Liver (tissue), 9 donors: Measurements from ENCODE around the gene ATXN10. TPM values are rescaled to one million over a fixed set of nuclear protein-coding genes. Genes with fewer than 3 reads are reported as not detected.

Experiments used
- DNase-seq: peaks from one replicate; pipeline ENCODE4 v3.0.0-alpha.2; 2017; ENCODE audit warnings: low spot score
- H3K27ac ChIP-seq, 2 donors: one replicate each; pipeline ENCODE4 v1.7.0; 2013; ENCODE audit warnings: inconsistent platforms in 2 of 2, low read length in 2 of 2, control low read depth in 1 of 2, low read depth in 1 of 2, mild to moderate bottlenecking in 1 of 2
- H3K27me3 ChIP-seq, 4 donors: one replicate each; pipeline versions ENCODE4 v1.6.1 to v1.7.0; 2013; ENCODE audit warnings: low read length in 3 of 4, inconsistent platforms in 1 of 4, mild to moderate bottlenecking in 1 of 4, moderate library complexity in 1 of 4; ENCODE audit not compliant: control insufficient read depth in 4 of 4, insufficient read depth in 4 of 4
- H3K36me3 ChIP-seq, 4 donors: one replicate each; pipeline versions ENCODE4 v1.6.1 to v1.7.0; 2013; ENCODE audit warnings: low read length in 3 of 4, mild to moderate bottlenecking in 3 of 4, low read depth in 1 of 4, moderate library complexity in 1 of 4; ENCODE audit not compliant: control insufficient read depth in 4 of 4, insufficient read depth in 3 of 4
- H3K4me1 ChIP-seq, 4 donors: one replicate each; pipeline versions ENCODE4 v1.6.1 to v1.7.0; 2013; ENCODE audit warnings: low read length in 3 of 4, mild to moderate bottlenecking in 3 of 4, moderate library complexity in 1 of 4; ENCODE audit not compliant: control insufficient read depth in 4 of 4, insufficient read depth in 4 of 4
- H3K4me3 ChIP-seq, 3 donors: one replicate each; pipeline versions ENCODE4 v1.6.1 to v1.7.0; 2013; ENCODE audit warnings: low read length in 3 of 3, control low read depth in 1 of 3, low read depth in 1 of 3, mild to moderate bottlenecking in 1 of 3
- H3K9ac ChIP-seq, 2 donors: one replicate each; pipeline ENCODE4 v1.7.0; 2013; ENCODE audit warnings: low read length in 2 of 2, mild to moderate bottlenecking in 2 of 2, moderate library complexity in 2 of 2, control low read depth in 1 of 2, low read depth in 1 of 2
- H3K9me3 ChIP-seq, 4 donors: one replicate each; pipeline versions ENCODE4 v1.6.1 to v1.7.0; 2013; ENCODE audit warnings: low read length in 3 of 4; ENCODE audit not compliant: control insufficient read depth in 4 of 4
- EGR1 ChIP-seq, 2 donors: IDR thresholded peaks; 2 replicates each; pipeline ENCODE4 v1.6.1; 2016 to 2018; ENCODE audit warnings: antibody characterized with exemption in 2 of 2, low read depth in 2 of 2
- FOXA1 ChIP-seq: IDR thresholded peaks from 2 replicates; pipeline ENCODE4 v1.6.1; 2016; ENCODE audit warnings: antibody characterized with exemption
- FOXA2 ChIP-seq: IDR thresholded peaks from 2 replicates; pipeline ENCODE4 v1.6.1; 2016; ENCODE audit warnings: antibody characterized with exemption
- HNF4A ChIP-seq, 2 donors: conservative IDR thresholded peaks; 2 replicates each; pipeline ENCODE4 v1.6.1; 2016; ENCODE audit warnings: antibody characterized with exemption in 2 of 2, mild to moderate bottlenecking in 2 of 2
- RAD21 ChIP-seq, 2 donors: IDR thresholded peaks; 2 replicates each; pipeline ENCODE4 v1.6.1; 2016; ENCODE audit warnings: antibody characterized with exemption in 2 of 2, mild to moderate bottlenecking in 2 of 2
- RXRA ChIP-seq, 2 donors: IDR thresholded peaks; 2 replicates each; pipeline ENCODE4 v1.6.1; 2017 to 2018; ENCODE audit warnings: antibody characterized with exemption in 2 of 2, mild to moderate bottlenecking in 1 of 2
- YY1 ChIP-seq: IDR thresholded peaks from 2 replicates; pipeline ENCODE4 v1.6.1; 2016; ENCODE audit warnings: antibody characterized with exemption, mild to moderate bottlenecking
- WGBS: extraction: QIAGEN DNeasy Blood & Tissue Kit; methylation state at CpG from one replicate; pipeline ENCODE4 v1.1.7; 2013; 5-methylcytosine and 5-hydroxymethylcytosine counted together
- polyA plus RNA-seq, 2 donors: library from polyadenylated mRNA; stranded (reverse) in 1 of 2; unstranded in 1 of 2; fragments of 200-250 nt in 1 of 2; fragments of >200 nt in 1 of 2; fragmentation: Nextera tagmentation in 1 of 2; extraction: Ambion mirVana in 1 of 2; gene quantifications; one replicate each; pipeline versions ENCODE4 v1.2.1 to v1.2.3, GENCODE V29; 2013 to 2015
- total RNA-seq, 2 donors: library from RNA; depleted of rRNA; stranded (reverse); fragments of >200 nt; gene quantifications; one replicate each; pipeline ENCODE4 v1.2.3, GENCODE V29; 2014
- TF ChIP-seq, protein P1 (sequence below): IDR thresholded peaks from 2 replicates; pipeline ENCODE4 v1.6.1; 2016; ENCODE audit warnings: antibody characterized with exemption, mild to moderate bottlenecking
- TF ChIP-seq, protein P2 (sequence below): fragments of 150-350 bp; IDR thresholded peaks from 2 replicates; pipeline ENCODE4 v1.5.1; 2017; ENCODE audit warnings: improper control_type of control experiment, low read depth, low read length; ENCODE audit not compliant: missing input control
- TF ChIP-seq, protein P3 (sequence below): IDR thresholded peaks from 2 replicates; pipeline ENCODE4 v1.6.1; 2016; ENCODE audit warnings: antibody characterized with exemption
- donor health status: healthy.
- donor health status: healthy.
- donor health status: healthy.
- donor health status: healthy.
- donor health status: healthy.

ATXN10 gene
- total and polyA plus RNA-seq, 4 donors, result 34.9 to 100 (median 69.7) TPM

DNA sequence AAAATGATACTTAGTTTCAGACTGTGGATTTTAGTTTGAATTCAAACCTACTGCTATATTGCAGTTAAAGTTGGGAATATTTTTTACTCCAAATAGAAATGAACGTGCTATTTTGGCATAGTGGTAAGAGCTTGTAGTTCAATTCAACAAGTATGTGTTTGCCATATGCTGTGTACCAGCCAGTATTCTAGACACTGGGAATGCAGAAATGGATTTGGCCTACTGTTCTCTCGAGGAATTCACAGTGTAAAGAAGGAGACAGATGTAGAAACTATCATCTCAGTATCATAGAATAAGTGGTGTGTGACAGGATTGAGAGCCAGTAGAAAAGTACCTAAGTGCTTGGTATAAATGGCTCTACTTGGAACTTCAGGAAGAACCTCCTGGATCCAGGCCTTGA lies 80.4 kb downstream of the ATXN10 start:
- no peak overlapping the region for H3K9ac ChIP-seq
- no peak overlapping the region for H3K27ac ChIP-seq
- H3K4me3 ChIP-seq, result no peak overlapping the region
- no peak for DNase-seq
- no peak for TF ChIP-seq FOXA2
- H3K9me3 ChIP-seq, result no peaks in the 10 kb centered on the region
- peaks cover 0 to 7% (median 3%) of the 10 kb centered on the region in 4 donors for H3K36me3 ChIP-seq
- WGBS, result 96% methylated on average over 2 of the region's 2 CpGs
- H3K4me1 ChIP-seq, result no peaks in the 10 kb centered on the region
- no peaks in the 10 kb centered on the region for H3K27me3 ChIP-seq

DNA sequence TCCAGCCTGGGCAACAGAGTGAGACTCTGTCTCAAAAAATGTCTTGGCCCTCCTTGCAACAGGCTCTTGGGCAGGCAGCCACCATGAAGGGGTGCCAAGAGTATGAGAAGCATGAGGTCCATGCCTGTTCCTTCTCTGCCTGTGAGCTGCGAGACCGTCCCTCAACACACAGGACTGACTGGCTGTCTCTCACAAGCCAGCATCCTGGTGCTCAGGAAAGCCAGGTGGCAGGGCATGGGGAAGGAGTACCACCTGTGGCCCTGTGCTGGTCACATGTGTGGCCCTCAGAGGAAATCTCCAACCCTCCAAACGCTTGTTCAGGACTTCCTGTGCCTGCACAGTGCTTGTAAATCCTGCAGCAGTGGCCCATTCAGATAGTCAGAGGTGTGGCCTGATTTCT lies 83.2 kb downstream of the ATXN10 start:
- Histone ChIP-seq H3K9me3 (no peaks in the 10 kb centered on the region), H3K36me3 (peaks cover 0 to 10% (median 2%) of the 10 kb centered on the region in 4 donors), H3K27me3 (no peaks in the 10 kb centered on the region), H3K4me3 (no peak overlapping the region), H3K27ac (no peak overlapping the region), H3K4me1 (no peaks in the 10 kb centered on the region), H3K9ac (no peak overlapping the region)
- 89% methylated on average over 3 of the region's 3 CpGs for WGBS
- TF ChIP-seq EGR1 (IDR thresholded peaks at IDR 0.05; ENCODE audit: low read depth in 2 of 2), result no peak
- no peak for TF ChIP-seq HNF4A (conservative IDR thresholded peaks at IDR 0.05)
- TF ChIP-seq, protein P1, sequence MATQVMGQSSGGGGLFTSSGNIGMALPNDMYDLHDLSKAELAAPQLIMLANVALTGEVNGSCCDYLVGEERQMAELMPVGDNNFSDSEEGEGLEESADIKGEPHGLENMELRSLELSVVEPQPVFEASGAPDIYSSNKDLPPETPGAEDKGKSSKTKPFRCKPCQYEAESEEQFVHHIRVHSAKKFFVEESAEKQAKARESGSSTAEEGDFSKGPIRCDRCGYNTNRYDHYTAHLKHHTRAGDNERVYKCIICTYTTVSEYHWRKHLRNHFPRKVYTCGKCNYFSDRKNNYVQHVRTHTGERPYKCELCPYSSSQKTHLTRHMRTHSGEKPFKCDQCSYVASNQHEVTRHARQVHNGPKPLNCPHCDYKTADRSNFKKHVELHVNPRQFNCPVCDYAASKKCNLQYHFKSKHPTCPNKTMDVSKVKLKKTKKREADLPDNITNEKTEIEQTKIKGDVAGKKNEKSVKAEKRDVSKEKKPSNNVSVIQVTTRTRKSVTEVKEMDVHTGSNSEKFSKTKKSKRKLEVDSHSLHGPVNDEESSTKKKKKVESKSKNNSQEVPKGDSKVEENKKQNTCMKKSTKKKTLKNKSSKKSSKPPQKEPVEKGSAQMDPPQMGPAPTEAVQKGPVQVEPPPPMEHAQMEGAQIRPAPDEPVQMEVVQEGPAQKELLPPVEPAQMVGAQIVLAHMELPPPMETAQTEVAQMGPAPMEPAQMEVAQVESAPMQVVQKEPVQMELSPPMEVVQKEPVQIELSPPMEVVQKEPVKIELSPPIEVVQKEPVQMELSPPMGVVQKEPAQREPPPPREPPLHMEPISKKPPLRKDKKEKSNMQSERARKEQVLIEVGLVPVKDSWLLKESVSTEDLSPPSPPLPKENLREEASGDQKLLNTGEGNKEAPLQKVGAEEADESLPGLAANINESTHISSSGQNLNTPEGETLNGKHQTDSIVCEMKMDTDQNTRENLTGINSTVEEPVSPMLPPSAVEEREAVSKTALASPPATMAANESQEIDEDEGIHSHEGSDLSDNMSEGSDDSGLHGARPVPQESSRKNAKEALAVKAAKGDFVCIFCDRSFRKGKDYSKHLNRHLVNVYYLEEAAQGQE, result no peak
- TF ChIP-seq, protein P2, sequence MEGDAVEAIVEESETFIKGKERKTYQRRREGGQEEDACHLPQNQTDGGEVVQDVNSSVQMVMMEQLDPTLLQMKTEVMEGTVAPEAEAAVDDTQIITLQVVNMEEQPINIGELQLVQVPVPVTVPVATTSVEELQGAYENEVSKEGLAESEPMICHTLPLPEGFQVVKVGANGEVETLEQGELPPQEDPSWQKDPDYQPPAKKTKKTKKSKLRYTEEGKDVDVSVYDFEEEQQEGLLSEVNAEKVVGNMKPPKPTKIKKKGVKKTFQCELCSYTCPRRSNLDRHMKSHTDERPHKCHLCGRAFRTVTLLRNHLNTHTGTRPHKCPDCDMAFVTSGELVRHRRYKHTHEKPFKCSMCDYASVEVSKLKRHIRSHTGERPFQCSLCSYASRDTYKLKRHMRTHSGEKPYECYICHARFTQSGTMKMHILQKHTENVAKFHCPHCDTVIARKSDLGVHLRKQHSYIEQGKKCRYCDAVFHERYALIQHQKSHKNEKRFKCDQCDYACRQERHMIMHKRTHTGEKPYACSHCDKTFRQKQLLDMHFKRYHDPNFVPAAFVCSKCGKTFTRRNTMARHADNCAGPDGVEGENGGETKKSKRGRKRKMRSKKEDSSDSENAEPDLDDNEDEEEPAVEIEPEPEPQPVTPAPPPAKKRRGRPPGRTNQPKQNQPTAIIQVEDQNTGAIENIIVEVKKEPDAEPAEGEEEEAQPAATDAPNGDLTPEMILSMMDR, result no peak
- TF ChIP-seq, protein P3, sequence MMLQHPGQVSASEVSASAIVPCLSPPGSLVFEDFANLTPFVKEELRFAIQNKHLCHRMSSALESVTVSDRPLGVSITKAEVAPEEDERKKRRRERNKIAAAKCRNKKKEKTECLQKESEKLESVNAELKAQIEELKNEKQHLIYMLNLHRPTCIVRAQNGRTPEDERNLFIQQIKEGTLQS, result no peak
- TF ChIP-seq YY1, result no peak
- TF ChIP-seq FOXA1, result no peak
- no peak for TF ChIP-seq RAD21 (IDR thresholded peaks at IDR 0.05)
- DNase-seq, result no peak

DNA sequence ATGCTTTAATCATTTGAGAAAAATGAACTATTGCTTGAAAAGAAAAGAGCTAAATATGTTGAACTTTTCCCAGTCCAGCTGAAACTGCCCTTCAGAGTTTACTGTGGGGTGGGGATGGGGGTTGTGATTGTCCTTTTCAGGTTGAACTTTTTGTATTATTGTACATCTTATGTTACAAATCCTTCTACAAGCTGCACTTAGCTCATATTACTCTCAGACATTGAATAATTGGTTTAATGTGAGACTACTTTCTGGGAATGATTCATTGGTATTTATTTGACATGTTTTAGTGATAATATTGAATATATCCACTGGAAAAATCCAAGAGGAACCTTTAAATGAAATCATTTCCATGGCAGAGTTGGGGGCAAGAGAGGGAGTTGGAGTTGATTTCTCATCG lies 84.9 kb downstream of the ATXN10 start:
- H3K4me3 ChIP-seq, result no peak overlapping the region
- 72% methylated on average over 1 of the region's 1 CpG for WGBS
- no peak overlapping the region for H3K9ac ChIP-seq
- TF ChIP-seq RXRA (IDR thresholded peaks at IDR 0.05), result no peak
- DNase-seq, result no peak
- H3K27ac ChIP-seq, result no peak overlapping the region
- H3K27me3 ChIP-seq, result no peaks in the 10 kb centered on the region
- no peaks in the 10 kb centered on the region for H3K9me3 ChIP-seq
- no peaks in the 10 kb centered on the region for H3K4me1 ChIP-seq
- H3K36me3 ChIP-seq, result peaks cover 0 to 6% (median 2%) of the 10 kb centered on the region in 4 donors
